PFSK-1 (cell line): ENCODE results near the gene SYNGR4.

ENCODE experiments used
- FOXP2 ChIP-seq: optimal IDR thresholded peaks from 2 replicates; pipeline ENCODE3; 2011; ENCODE audit warnings: borderline replicate concordance, control low read depth, inconsistent platforms; ENCODE audit not compliant: insufficient read depth; ENCODE audit errors: extremely low read length, extremely low read depth
- POLR2AphosphoS5 ChIP-seq: IDR thresholded peaks from 2 replicates; pipeline ENCODE4 v1.6.1; 2012; ENCODE audit warnings: low read depth, mild to moderate bottlenecking, control low read depth, low read length, moderate library complexity
- SIN3A ChIP-seq: IDR thresholded peaks from 2 replicates; pipeline ENCODE4 v1.6.1; 2012; ENCODE audit warnings: mild to moderate bottlenecking, low read length, moderate library complexity, borderline replicate concordance; ENCODE audit not compliant: insufficient read depth
- TAF1 ChIP-seq: IDR thresholded peaks from 2 replicates; pipeline ENCODE4 v1.6.1; 2012; ENCODE audit warnings: low read length, control low read depth, borderline replicate concordance; ENCODE audit not compliant: insufficient read depth
- TF ChIP-seq, protein P1 (sequence below), 2 experiments: IDR thresholded peaks; 2 replicates each; pipeline versions ENCODE4 v1.6.1 to v1.8.0; 2011 to 2012; ENCODE audit warnings: low read depth in 2 of 2, low read length in 2 of 2, control low read depth in 1 of 2, inconsistent platforms in 1 of 2, mild to moderate bottlenecking in 1 of 2, moderate library complexity in 1 of 2; ENCODE audit not compliant: insufficient read depth in 1 of 2

The SYNGR4 gene

DNA sequence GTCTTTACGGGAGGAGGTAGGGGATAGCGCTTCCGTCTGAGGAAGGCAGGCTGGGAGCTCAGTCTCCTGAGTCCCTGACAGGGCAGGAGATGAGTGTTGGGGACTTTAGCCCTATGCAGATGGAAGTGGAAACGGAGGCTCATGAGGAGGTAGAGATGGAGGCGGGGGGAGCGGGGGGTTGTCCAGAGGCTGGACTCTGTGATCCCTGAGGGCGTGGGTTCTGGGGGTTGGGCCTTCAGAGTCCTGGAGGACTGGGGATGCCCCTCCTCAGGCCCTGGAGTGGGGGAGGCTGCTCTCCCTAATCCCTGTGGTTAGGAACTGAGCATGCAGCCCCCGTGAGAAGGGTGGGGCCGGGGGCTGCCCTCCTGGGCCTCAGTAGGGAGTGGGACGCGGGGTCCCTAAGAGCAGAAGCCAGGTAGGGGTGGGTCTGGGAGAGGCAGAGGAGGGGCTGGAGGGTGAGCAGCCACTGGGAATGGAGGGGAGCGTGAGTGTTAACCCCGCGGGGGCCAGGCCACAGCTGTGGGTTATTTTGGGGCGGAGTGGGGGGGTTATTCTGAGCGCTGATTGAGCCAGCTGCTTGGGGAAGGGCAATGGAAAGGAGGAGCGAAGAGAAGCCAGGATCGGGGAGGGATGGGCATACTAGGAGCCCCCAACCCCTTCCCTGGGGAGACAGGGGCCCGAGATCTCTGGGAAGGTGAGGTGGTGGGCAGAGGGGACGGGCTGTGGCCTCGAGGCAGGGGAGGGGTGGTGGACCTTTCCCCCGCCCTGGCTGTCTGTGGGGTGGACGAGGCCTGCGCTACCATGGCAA lies 32.1 kb downstream of the SYNGR4 start:
- no peak for TF ChIP-seq SIN3A

DNA sequence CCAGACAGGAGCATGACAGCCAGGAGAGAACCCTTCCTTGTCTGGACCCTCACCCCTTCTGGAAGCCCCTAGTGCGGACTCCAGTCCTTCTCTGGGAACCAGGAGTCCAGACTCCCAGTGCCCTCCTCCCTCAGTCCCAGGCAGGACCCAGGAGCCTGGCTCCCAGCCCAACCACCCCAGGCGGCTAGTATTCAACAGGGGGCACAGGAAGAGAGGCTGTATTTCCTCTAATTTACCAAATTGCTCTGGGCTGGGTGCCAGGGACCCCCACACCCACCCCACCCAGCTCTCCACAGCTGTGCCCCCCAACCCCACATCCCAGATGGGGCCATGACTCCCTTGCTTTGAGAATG lies 32.6 kb downstream of the SYNGR4 start:
- TF ChIP-seq SIN3A, result no peak
- TF ChIP-seq TAF1, result no peak
- no peak for TF ChIP-seq POLR2AphosphoS5
- TF ChIP-seq, protein P1, sequence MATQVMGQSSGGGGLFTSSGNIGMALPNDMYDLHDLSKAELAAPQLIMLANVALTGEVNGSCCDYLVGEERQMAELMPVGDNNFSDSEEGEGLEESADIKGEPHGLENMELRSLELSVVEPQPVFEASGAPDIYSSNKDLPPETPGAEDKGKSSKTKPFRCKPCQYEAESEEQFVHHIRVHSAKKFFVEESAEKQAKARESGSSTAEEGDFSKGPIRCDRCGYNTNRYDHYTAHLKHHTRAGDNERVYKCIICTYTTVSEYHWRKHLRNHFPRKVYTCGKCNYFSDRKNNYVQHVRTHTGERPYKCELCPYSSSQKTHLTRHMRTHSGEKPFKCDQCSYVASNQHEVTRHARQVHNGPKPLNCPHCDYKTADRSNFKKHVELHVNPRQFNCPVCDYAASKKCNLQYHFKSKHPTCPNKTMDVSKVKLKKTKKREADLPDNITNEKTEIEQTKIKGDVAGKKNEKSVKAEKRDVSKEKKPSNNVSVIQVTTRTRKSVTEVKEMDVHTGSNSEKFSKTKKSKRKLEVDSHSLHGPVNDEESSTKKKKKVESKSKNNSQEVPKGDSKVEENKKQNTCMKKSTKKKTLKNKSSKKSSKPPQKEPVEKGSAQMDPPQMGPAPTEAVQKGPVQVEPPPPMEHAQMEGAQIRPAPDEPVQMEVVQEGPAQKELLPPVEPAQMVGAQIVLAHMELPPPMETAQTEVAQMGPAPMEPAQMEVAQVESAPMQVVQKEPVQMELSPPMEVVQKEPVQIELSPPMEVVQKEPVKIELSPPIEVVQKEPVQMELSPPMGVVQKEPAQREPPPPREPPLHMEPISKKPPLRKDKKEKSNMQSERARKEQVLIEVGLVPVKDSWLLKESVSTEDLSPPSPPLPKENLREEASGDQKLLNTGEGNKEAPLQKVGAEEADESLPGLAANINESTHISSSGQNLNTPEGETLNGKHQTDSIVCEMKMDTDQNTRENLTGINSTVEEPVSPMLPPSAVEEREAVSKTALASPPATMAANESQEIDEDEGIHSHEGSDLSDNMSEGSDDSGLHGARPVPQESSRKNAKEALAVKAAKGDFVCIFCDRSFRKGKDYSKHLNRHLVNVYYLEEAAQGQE (IDR thresholded peaks at IDR 0.05; ENCODE audit: insufficient read depth in 1 of 2, low read depth in 2 of 2, low read length in 2 of 2), result no peak
- TF ChIP-seq FOXP2, result no peak

DNA sequence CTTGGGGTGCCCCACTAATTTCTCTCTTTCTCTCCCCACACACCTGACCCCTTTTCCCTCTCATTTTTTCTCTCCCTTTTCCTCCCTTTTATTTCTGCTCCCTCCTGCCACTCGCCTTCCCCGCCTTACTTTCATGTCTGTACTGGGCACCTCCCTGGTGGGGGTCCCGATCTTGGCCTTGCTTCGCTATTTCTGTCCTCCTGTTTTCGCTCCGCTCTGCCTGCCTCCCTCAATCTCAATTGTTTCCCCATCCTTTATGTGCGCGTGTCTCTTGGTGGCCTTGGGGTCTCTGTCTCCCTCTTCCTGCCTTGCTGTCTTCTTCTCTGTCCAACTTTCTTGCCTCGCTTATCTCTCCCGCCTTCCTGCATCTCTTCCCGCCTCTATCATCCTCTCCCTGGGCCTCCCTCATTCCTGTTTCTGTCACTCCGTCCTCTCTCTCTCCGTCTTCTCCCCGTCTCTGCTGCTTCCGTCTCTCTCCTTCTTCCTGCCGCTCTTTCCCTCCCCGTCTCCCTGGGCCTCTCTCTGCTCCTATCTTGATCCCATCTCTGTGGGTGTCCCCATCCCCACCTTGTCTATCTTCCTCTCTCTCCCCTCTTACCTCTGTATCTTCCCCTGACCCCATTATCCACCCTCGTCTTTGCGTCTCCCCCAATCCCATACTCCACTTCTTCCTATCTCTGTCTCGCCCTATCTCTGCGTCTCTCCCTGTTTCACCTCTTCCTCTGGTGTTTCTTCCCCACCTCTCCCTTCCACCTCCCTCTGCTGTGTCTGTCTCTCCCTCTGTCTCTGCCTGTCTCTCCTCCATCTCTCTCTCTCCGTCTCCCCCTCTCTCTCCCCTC lies 33.3 kb downstream of the SYNGR4 start:
- TF ChIP-seq FOXP2 (no peak), SIN3A (no peak)
- TF ChIP-seq, protein P1 (IDR thresholded peaks at IDR 0.05; ENCODE audit: insufficient read depth in 1 of 2, low read depth in 2 of 2, low read length in 2 of 2), result 0 out of 4 replicates have a peak, but pooled peaks of 1 of the 2 experiments have one; percentile 19

DNA sequence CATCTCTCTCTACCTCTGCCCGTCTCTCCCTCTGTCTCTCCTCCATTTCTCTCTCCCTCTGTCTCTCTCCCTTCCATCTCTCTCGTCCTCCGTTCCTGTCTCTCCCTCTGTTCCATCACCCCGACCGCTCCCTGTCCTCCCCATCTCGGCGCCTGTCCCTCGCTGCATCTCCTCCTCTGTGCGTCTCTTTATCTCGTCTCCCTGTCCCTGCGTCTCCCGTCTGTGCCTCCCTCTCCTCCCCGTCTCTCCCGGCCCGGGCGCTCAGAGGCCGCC lies 33.9 kb downstream of the SYNGR4 start:
- TF ChIP-seq POLR2AphosphoS5 (no peak), SIN3A (no peak), TAF1 (no peak), FOXP2 (no peak)
- TF ChIP-seq, protein P1 (IDR thresholded peaks at IDR 0.05; ENCODE audit: insufficient read depth in 1 of 2, low read depth in 2 of 2, low read length in 2 of 2), result no peak

DNA sequence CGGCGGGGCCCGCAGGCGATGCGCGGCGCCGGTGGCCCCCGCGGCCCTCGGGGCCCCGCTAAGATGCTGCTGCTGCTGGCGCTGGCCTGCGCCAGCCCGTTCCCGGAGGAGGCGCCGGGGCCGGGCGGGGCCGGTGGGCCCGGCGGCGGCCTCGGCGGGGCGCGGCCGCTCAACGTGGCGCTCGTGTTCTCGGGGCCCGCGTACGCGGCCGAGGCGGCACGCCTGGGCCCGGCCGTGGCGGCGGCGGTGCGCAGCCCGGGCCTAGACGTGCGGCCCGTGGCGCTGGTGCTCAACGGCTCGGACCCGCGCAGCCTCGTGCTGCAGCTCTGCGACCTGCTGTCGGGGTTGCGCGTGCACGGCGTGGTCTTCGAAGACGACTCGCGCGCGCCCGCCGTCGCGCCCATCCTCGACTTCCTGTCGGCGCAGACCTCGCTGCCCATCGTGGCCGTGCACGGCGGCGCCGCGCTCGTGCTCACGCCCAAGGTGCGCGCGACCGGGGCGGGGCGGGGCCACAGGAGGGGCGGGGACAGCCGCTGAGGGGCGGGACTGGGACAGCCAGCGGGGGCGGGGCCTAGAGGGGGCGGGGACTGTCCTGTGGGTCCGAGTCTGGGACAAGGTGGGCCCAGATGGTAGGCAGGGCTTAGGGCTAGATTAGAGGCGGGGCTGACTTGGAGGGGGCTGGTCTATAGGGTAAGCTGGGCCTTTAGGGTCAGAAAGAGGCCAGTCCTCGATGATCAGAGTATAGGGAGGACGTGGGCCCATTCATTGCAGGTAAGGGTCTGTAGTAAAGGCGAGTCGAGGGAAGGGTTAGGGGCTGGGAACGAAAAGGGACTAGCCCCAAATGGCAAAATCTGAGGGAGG lies 34.4 kb downstream of the SYNGR4 start:
- TF ChIP-seq TAF1 (no peak), FOXP2 (no peak), POLR2AphosphoS5 (no peak), SIN3A (no peak)
- TF ChIP-seq, protein P1 (IDR thresholded peaks at IDR 0.05; ENCODE audit: insufficient read depth in 1 of 2, low read depth in 2 of 2, low read length in 2 of 2), result no peak
